A172 (cell line): ENCODE results near the gene USP24. TPM values are rescaled to one million over a fixed set of nuclear protein-coding genes. Genes with fewer than 3 reads are reported as not detected.
A peak's percentile ranks its signal among the peaks of the same experiment; 100 is the strongest.

Experiments used
- DNase-seq: peaks from one replicate; pipeline ENCODE4 v3.0.0-alpha.2; 2015; ENCODE audit warnings: low spot score
- total RNA-seq: library from RNA; depleted of rRNA; stranded (reverse); fragments of >200 nt; shearing (Covaris generic); gene quantifications from 2 replicates; pipeline ENCODE4 v1.2.3, GENCODE V29; 2014

USP24 gene
- total RNA-seq, 1 experiment from 2014 or later = 22.1 TPM

DNA sequence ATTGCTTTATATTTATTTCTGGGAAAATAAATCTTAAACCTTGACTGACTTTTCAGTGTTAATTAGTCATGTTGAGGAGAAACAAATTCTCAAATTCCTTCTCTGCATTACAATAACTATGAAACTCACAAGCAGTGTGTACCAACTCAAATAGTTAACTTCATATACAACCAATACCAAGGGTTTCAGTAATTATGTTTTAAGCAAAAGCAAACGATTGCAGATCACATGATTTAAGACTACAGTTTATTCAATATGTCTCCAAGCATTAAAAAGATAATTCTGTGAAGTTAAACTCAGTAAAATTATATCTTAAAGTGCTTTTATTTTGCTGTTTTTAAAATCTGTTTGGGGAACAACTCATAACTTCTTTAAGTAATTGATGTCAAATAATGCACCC lies 147.2 kb downstream of the USP24 start:
- no peak for DNase-seq

DNA sequence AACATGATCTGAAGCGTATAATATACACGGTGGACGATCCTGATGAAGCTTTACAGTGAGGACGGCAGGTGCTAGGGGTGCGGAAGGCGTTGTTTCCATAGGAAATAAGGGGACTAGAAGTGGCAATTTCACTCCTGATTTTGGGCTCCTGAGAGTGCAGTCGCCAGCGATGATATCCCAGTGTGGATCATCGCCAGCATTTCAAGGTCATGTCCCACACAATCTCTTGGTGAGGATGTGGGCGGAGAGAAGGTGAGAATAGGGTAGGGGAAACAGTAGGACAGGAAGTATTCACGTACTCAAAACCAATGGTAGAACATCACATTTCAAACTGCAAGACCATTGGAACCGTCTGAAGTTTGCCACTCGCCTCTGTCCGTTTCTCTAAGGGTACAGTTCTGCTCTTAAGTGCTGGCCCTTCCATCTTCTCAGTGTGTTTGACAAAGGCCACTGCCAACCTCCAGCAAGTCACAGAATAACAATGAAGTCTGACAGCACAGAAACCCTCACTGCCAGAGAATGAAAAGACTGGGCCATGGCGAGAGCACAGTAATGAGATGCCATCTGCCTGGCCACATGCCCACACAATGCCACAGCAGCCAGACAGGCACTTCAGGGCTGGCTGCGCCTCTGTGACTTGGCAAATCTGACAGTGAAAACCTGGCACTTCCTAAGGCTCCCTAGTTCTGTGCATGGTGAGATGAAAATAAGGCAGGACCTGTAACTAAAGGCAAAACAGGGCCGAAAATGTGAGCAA lies 148.0 kb downstream of the USP24 start:
- DNase-seq = no peak

DNA sequence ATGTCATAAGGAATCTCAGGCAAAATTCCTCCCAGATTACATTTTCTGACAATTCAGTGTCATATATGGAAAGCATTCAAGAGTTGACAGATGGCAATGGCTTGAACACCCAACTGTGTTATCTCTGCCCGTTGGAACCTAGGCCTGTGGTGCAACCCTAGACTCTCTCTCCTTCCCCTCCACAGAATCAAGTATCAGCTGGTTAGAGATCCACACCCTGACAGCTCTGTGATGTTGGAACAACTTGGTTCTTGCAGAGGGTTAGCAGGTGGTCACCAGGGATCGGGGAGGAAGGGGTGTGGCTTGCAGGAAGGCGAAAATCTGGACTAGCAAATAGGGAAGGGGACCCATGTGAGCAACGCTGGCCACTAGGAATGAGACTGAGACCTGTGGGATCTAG lies 149.5 kb downstream of the USP24 start:
- no peak for DNase-seq

DNA sequence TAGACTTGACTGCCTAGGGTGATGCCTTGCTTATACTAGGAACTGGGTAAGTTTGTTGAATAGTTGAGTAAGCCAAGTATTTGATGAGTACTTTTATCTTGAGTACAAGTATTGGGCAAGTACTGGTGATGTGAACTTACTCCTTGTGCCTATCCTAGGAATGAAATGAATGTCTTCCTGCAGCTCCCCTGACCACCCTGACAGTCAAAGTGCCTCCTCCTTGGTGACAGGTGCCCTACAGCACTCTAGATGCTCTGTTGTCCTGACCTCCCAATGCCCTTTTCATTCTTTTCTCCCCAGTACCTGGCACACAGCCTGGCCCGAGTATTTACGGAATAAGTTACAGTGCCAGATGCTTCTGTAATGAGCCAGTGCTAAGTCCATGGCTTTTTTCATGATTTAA lies 150.3 kb downstream of the USP24 start:
- DNase-seq = peak; percentile 40

DNA sequence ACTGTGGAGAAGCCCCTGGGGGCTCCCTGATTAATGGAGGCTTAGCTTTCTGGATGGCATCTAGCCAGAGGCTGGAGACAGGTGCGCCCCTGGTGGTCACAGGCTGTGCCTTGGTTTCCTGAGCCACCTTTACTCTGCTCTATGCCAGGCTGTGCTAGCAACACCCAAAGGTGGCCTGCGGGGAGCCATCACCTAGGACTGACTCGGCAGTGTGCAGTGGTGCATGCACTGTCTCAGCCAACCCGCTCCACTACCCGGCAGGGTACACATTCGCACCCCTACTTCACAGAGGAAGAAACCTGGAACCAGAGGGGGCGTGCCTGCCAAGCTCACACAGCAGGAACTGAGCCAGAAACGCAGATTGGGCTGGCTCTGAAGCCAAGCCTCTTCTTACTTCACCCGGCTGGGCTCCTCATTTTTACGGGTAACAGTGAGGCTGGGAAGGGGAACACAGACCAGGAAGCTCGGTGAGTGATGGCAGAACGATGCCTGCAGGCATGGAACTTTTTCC lies 151.0 kb downstream of the USP24 start:
- DNase-seq = no peak

DNA sequence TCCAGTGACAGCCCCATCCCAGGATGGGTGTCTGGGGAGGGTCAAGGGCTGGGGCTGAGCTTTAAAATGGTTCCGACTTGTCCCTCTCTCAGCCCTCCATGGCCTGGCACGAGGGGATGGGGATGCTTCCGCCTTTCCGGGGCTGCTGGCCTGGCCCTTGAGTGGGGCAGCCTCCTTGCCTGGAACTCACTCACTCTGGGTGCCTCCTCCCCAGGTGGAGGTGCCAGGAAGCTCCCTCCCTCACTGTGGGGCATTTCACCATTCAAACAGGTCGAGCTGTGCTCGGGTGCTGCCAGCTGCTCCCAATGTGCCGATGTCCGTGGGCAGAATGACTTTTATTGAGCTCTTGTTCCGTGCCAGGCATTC lies 151.6 kb downstream of the USP24 start:
- no peak for DNase-seq

DNA sequence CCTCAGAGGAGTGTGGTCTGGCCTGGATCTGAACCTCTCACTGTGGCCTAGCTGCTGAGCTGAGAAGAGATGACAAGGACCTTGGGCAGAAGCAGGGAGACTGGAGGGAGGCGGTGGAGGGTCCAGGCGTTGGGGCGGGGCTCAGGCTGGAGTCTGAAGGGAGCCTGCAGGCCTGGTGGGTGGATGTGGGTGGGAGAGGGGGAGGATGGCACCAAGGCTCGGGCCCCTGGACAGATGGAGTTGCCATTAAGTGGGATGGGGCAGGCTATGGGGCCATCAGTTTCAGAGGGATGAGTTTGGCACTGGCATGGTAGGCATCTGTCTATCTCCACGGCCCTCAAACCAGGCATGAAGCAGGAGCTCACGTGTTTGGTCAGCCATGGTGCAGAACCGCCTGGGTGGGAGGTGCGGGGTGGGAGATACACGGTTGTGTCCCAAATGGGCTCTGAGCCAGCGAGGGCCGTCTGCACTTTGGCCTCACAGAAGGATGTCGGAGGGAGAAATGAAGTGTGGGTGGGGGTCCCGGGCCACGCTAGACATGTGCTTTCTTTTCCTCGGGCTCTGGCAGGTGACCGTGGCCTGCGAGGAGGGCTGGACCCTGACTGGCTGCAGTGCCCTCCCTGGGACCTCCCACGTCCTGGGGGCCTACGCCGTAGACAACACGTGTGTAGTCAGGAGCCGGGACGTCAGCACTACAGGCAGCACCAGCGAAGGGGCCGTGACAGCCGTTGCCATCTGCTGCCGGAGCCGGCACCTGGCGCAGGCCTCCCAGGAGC lies 152.2 kb downstream of the USP24 start:
- DNase-seq = no peak

DNA sequence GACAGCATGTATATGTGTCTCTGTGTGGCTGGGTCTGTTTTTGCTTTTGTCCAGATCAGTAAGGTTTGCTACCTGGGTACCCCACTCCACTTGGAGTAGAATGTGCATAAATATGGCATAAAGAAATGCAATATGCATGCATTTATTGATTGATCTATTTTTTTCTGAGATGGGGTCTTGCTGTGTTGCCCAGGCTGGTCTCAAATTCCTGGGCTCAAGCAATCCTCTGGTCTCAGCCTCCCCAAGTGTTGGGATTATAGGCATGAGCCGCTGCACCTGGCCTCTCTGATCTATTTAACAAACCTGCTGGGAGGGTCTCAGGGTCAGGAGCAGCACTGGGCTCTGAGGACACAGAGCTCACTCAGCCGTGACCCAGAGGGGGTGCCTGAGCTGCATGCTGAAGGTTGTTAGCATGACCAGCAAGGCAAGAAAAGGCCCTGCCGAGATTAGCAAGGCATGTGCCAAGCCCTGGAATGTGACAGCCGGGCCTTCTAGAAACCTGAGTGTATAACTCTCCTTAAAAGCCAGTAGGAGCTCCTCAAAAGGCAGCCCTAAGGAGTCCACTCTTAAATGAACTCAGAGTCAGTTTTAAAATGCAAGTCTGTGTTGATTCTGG lies 153.3 kb downstream of the USP24 start:
- no peak for DNase-seq

DNA sequence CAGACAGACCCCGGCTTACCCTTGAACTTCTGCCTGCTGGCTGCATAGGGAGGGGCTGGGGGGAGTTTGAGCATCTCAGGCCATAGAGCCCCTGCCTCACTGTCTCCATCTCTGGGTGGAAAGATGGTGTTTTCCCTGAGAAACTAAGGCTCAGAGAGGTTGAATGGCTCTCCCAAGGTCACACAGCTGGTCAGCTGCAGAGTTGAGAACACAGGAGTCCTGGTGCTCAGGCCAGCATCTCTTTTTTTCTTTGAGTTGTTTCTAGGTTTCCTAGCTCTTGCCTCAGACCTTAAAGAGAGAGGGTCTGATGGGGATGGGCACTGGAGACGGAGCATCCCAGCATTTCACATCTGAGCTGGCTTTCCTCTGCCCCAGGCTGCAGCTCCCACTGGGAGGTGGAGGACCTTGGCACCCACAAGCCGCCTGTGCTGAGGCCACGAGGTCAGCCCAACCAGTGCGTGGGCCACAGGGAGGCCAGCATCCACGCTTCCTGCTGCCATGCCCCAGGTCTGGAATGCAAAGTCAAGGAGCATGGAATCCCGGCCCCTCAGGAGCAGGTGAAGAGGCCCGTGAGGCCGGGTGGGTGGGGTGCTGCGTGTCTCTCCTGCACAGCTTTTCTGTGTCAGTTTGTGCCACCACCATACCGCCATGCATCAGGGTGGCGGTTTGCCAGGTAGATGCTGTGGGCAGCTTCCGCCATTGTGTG lies 154.0 kb downstream of the USP24 start:
- no peak for DNase-seq

DNA sequence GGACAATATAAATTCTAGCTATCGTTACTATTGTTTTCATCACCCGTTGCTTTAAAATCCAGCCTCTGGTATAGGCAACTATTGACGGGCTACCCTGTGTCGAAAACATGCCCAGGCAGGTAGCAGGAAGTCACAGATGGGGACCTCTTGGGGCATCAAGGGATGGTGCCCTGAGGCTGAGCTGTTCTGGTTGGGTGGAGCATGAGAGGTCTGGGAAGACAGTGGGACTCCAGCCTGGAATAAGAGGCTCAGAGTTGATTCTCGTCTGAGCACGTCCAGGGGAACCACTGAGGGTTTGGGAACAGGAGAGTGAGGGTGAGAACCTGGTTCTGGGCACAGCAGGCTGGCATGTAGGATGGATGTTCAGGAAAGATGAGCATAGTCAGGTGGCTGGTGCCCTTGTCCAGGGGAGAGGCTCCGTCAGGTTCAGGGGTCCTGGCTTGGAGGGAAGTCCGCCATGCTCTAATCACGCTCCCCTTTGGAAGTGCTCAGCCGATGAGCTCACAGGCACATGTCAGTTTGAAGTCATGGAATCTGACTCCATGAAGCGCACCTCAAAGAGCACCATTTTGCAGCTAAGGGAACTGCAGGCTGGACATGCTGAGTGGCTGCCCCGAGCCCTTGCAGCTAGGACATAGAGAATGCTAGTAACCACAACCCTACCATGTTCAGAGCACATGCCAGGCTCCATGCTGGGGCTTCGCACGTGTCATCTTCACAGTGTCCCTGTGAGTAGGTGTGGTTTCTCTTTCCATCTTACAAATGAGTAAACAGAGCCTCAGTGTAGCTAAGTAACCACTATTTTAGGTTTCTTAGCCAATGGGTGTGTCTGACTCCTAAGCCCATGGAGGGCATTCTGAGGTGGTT lies 154.8 kb downstream of the USP24 start:
- DNase-seq = peak; percentile 10

DNA sequence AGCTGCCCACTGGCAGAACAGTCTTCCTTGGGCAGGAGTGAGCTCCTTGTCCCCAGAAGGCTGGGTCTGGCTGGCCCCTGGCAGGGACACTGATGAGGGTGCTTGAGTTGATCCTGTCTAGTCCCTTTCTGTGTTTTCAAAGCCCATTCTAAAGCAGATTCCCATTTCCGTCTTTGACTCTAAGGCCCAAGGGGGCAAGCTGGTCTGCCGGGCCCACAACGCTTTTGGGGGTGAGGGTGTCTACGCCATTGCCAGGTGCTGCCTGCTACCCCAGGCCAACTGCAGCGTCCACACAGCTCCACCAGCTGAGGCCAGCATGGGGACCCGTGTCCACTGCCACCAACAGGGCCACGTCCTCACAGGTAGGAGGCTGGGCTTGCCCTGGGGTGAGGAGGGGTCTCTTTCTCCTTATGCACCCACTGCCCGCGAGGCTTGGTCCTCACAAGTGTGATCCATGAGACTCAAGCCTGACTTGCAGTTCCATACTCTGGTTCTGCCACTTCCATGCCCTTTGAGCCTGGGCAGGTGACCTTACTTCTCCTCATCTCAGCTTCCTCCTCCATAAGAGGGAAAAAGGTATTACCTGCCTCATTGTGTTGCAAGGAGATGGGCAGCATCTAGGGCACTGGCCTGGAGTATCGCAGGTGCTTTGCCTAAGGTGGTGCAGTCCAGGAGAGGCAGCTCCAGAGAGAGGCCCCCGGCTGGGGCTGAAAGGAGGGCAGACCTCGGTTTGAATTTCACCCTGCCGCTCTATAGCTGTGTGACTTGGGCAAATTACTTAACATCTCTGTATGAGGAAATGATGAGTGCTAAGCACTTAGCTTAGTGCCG lies 155.6 kb downstream of the USP24 start:
- no peak for DNase-seq

DNA sequence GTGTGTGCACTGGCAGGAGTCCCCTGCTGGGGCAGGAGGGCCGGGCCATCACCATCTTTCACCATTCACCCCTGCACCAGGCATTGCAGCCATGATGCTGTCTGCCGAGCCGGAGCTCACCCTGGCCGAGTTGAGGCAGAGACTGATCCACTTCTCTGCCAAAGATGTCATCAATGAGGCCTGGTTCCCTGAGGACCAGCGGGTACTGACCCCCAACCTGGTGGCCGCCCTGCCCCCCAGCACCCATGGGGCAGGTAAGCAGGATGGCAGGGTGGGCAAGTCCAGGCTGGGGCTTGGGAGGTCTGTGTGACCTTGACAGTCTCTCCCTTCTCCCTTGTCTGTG lies 157.2 kb downstream of the USP24 start:
- DNase-seq = no peak

DNA sequence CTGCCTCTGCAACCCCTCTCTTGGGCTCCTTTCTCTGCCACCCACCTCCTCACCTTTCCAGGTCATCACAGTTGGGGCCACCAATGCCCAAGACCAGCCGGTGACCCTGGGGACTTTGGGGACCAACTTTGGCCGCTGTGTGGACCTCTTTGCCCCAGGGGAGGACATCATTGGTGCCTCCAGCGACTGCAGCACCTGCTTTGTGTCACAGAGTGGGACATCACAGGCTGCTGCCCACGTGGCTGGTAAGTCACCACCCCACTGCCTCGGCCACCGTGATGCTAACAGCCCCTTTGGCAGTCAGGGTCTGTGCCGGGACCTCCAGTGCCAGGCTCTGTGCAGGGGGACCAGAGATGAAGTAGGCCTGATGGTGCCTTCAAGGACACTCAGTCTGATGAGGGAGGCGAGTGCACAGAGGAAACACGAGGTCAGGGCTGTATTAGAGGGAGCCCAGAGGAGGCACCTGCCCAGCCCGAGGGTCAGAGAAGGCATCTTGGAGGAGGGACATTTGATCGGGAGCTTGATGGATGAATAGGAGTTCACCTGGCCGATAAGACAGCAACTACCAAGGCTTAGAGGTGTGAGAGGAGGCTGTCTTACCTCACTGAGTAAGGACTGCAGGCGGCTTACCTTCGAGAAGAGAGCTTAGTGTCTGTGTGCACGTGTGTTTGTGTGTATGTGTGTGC lies 157.8 kb downstream of the USP24 start:
- DNase-seq = no peak

DNA sequence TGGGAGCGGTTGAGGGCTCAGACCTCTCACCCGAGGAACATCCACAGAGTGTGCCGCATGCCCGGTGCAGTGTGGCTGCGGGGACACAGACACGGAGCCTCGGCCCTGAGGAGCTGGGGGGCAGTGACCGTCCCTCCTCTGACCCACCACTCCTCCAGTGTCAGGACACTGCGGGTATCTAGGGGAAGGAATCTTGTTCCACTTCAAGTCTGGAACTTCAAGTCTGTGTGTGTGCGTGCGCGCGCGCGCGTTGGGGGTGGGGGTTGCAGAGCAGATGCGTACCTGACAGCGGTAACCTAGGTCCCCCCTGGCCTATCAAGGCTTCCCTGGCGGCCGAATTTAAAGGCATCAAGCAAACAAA lies 158.6 kb downstream of the USP24 start:
- no peak for DNase-seq

DNA sequence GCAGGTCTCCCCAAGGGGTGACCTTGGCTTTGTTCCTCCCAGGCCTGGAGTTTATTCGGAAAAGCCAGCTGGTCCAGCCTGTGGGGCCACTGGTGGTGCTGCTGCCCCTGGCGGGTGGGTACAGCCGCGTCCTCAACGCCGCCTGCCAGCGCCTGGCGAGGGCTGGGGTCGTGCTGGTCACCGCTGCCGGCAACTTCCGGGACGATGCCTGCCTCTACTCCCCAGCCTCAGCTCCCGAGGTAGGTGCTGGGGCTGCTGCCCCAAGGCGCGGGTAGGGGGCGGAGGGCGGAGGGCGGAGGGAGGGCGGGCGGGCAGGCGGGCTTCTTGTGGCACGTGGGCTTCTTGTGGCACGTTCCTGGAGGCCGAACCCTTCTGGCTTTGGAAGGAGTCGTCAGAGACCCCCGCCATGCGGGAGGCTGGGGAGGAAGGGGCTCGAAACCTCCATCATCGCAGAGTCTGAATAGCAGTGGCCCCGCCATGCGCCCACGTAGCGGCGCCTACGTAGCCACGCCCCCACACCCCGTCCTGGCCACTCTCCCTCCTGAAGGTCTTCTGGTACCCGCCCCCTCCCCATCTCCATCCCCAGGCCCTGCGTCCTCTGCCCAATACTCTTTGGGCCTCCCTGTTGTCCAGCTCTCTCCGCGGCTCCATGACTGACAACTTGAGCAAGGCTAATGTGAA lies 159.1 kb downstream of the USP24 start:
- DNase-seq = no peak

DNA sequence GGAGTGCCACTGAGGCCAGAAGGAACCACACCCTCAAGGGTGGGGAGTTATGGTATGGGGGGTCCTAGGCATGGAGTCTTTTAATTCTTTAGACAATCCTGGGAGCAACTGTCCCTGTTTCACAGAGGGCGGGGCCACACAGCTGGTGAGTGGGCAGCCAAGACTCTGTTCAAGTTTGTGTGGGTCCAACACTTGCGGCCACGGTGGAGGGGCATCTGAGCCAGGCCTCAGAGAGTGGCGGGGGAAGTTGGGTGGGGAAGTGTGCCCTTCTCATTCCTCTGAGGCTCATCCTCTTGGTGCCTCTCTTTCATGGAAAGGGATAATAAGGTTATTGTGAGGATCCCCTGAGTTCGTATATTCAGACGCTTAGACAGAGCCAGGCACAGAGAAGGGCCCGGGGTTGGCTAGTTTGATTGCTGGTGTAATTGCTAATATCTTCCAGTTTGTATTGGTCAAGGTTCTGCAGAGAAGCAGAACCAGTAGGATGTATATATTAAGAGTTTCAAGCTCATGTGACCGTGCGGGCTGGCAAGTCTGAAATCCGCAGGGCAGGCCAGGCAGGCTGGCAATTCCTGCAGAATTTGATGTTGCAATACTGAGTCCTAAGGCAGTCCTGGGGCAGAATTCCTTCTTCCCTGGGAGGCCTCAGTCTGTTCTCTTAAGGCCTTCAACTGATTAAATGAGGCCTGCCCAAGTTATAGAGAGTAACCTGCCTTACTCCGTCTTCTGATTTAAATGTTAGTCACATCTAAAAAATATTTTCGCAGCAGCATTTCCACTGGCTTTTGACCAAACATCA lies 159.9 kb downstream of the USP24 start:
- DNase-seq = no peak

DNA sequence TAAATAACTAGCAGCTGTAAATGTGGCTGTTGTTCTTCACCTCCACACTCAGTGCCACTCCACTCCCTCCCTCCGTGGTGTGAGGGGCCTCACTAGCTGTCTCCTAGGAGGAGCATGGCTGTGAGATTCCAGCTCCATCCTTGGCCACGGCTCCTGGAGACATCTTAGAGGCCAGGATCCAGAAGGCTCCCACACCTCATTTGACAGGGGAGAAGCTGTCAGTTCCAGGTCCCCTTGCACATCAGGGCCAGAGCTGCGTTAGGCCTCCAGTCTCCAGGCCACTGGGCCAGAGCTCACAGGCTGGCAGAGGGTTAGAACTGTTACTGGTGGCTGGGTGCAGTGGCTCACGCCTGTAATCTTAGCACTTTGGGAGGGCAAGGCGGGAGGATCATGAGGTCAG lies 160.8 kb downstream of the USP24 start:
- no peak for DNase-seq

DNA sequence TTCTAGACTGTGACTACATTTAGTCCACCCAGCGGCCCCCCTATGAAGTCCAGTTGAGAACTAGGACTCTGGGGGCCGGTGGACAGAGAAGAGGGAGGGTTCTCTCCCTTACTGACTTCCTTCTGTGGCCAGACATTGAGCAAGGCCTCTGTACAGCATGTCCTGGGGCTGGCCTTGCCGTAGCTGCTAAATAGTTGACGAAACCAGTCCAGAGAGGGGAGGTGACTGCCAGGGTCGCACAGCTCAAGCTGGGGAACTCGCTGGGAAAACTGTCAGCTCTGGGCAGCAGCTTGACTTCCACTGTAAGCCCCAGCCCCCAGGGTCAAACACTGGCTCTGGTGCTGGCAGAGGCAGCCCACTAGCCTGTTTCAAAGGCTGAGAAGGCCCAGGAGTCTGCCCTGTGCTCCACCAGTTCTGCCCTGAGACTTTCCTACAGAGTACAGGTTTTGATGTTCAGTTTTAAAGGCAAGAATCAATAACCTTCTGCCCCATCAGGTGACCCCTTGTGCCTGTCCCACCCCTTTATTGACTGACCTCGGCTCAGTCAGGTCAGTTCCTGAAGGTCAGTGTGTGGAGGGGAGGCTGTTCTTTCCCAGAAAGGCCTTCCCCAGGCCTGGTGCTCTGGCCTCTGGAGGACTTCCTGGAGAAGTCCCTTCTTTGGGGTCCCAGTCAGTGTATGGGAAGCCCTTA lies 161.8 kb downstream of the USP24 start:
- DNase-seq = no peak
